BLaER1 treated with 17β-estradiol and CSF1 and Interleukin-3, amounts not matched to agents 10 nM and 100 nM (cell line): ENCODE measurements around the gene DUS1L.
A peak's percentile ranks its signal among the peaks of the same experiment; 100 is the strongest.

Source experiments
- H3K27ac ChIP-seq, 11 experiments: shearing (Covaris generic); formaldehyde crosslinking; 2 replicates each; pipeline ENCODE4 v1.8.1; 2022
- H3K27me3 ChIP-seq, 11 experiments: shearing (Covaris generic); formaldehyde crosslinking; 2 replicates each; pipeline ENCODE4 v1.8.1; 2022
- H3K36me3 ChIP-seq, 11 experiments: shearing (Covaris generic); formaldehyde crosslinking; 2 replicates each; pipeline ENCODE4 v1.8.1; 2022
- H3K4me1 ChIP-seq, 10 experiments: shearing (Covaris generic); formaldehyde crosslinking; 2 replicates each; pipeline ENCODE4 v1.8.1; 2022
- H3K4me2 ChIP-seq, 11 experiments: shearing (Covaris generic); formaldehyde crosslinking; 2 replicates each; pipeline ENCODE4 v1.8.1; 2022
- H3K4me3 ChIP-seq, 10 experiments: shearing (Covaris generic); formaldehyde crosslinking; 2 replicates each; pipeline ENCODE4 v1.8.1; 2022
- H3K9ac ChIP-seq, 11 experiments: shearing (Covaris generic); formaldehyde crosslinking; 2 replicates each; pipeline ENCODE4 v1.8.1; 2022
- H3K9me3 ChIP-seq, 11 experiments: shearing (Covaris generic); formaldehyde crosslinking; replicated peaks in 1 of 11; 2 replicates each; pipeline ENCODE4 v1.8.1; 2022
- H4K20me1 ChIP-seq, 11 experiments: shearing (Covaris generic); formaldehyde crosslinking; 2 replicates each; pipeline ENCODE4 v1.8.1; 2022
- Cebpa-rat ChIP-seq, 11 experiments: shearing (Covaris generic); IDR thresholded peaks; 2 replicates each; pipeline ENCODE4 v1.8.1; 2022

DUS1L gene

GRCh38 chr17:82103553-82104451 lies 38.2 kb upstream of the DUS1L start:
- H4K20me1 ChIP-seq = no peaks in the 10 kb centered on the region
- peaks cover 0 to 7% (median 0%) of the 10 kb centered on the region in 11 experiments; a peak in 2 of 22 replicates for H3K36me3 ChIP-seq
- H3K27ac ChIP-seq = peak overlapping the region in 7 of 11 experiments; percentile 15 to 83 (median 44); a peak in 10 of 22 replicates
- H3K4me1 ChIP-seq = peaks cover 67 to 96% (median 91%) of the 10 kb centered on the region in 10 experiments
- no peaks in the 10 kb centered on the region for H3K9me3 ChIP-seq
- H3K9ac ChIP-seq = peak overlapping the region in 5 of 11 experiments; percentile 22 to 46 (median 29); a peak in 7 of 22 replicates
- no peak for TF ChIP-seq Cebpa-rat (IDR thresholded peaks at IDR 0.05)
- H3K4me3 ChIP-seq = no peak overlapping the region
- H3K4me2 ChIP-seq = peak overlapping the region in 8 of 11 experiments; percentile 11 to 93 (median 32); a peak in 9 of 22 replicates
- no peaks in the 10 kb centered on the region for H3K27me3 ChIP-seq

- H3K4me1 ChIP-seq = peaks cover 51 to 79% (median 74%) of the 10 kb centered on the region in 10 experiments
These were observed 36.4 kb upstream of the DUS1L start for GRCh38 chr17:82101767-82102679.

GRCh38 chr17:82101301-82101715 lies 35.7 kb upstream of the DUS1L start:
- no peak for TF ChIP-seq Cebpa-rat (IDR thresholded peaks at IDR 0.05)

More at GRCh38 chr17:82101767-82102679, 36.4 kb upstream of the DUS1L start:
- TF ChIP-seq Cebpa-rat (IDR thresholded peaks at IDR 0.05) = no peak
- peak overlapping the region in 9 of 11 experiments; percentile 34 to 100 (median 100); a peak in 16 of 22 replicates for H3K4me2 ChIP-seq
- no peaks in the 10 kb centered on the region for H3K9me3 ChIP-seq
- no peak overlapping the region for H3K4me3 ChIP-seq
- peak overlapping the region in 8 of 11 experiments; percentile 21 to 100 (median 38); a peak in 11 of 22 replicates for H3K9ac ChIP-seq
- peaks cover under 1 to 10% (median 8%) of the 10 kb centered on the region in 11 experiments; a peak in 20 of 22 replicates for H4K20me1 ChIP-seq
- H3K27ac ChIP-seq = peak overlapping the region in 7 of 11 experiments; percentile 15 to 99 (median 42); a peak in 9 of 22 replicates
- H3K27me3 ChIP-seq = no peaks in the 10 kb centered on the region
- peaks cover 0 to 7% (median 0%) of the 10 kb centered on the region in 11 experiments; a peak in 2 of 22 replicates for H3K36me3 ChIP-seq

GRCh38 chr17:82100502-82101298 lies 35.1 kb upstream of the DUS1L start:
- Histone ChIP-seq H3K4me1 (peaks cover 51 to 79% (median 74%) of the 10 kb centered on the region in 10 experiments), H3K9ac (peak overlapping the region; percentile 29 to 100 (median 97); a peak in 19 of 22 replicates), H3K27me3 (no peaks in the 10 kb centered on the region), H3K27ac (peak overlapping the region in 10 of 11 experiments; percentile 93 to 99 (median 96); a peak in 18 of 22 replicates), H3K4me3 (peak overlapping the region in 5 of 10 experiments; percentile 75 to 100 (median 77); a peak in 6 of 20 replicates), H3K9me3 (no peaks in the 10 kb centered on the region), H4K20me1 (peaks cover 13 to 23% (median 21%) of the 10 kb centered on the region in 11 experiments; a peak in 21 of 22 replicates), H3K36me3 (peaks cover 5 to 21% (median 11%) of the 10 kb centered on the region in 11 experiments; a peak in 21 of 22 replicates), H3K4me2 (peak overlapping the region; percentile 94 to 100 (median 100))
- no peak for TF ChIP-seq Cebpa-rat (IDR thresholded peaks at IDR 0.05)

More at GRCh38 chr17:82101301-82101715, 35.7 kb upstream of the DUS1L start:
- Histone ChIP-seq H3K9me3 (no peaks in the 10 kb centered on the region), H3K4me3 (no peak overlapping the region), H3K36me3 (peaks cover 0 to 15% (median 5%) of the 10 kb centered on the region in 11 experiments; a peak in 18 of 22 replicates), H3K9ac (peak overlapping the region in 8 of 11 experiments; percentile 21 to 100 (median 96); a peak in 7 of 22 replicates), H3K27me3 (no peaks in the 10 kb centered on the region), H3K27ac (peak overlapping the region in 5 of 11 experiments; percentile 15 to 99 (median 93); a peak in 4 of 22 replicates), H3K4me1 (peaks cover 51 to 79% (median 74%) of the 10 kb centered on the region in 10 experiments), H3K4me2 (peak overlapping the region in 9 of 11 experiments; percentile 95 to 100 (median 100); a peak in 16 of 22 replicates), H4K20me1 (peaks cover 7 to 17% (median 15%) of the 10 kb centered on the region in 11 experiments; a peak in 21 of 22 replicates)

GRCh38 chr17:82098939-82099763 lies 33.5 kb upstream of the DUS1L start:
- peak overlapping the region; percentile 85 to 100 (median 97) for H3K9ac ChIP-seq
- no peaks in the 10 kb centered on the region for H3K9me3 ChIP-seq
- H4K20me1 ChIP-seq = peaks cover 18 to 37% (median 34%) of the 10 kb centered on the region in 11 experiments; a peak in 21 of 22 replicates
- H3K4me3 ChIP-seq = peak overlapping the region; percentile 51 to 100 (median 76)
- H3K4me2 ChIP-seq = peak overlapping the region; percentile 94 to 100 (median 100)
- no peaks in the 10 kb centered on the region for H3K27me3 ChIP-seq
- H3K4me1 ChIP-seq = peaks cover 44 to 71% (median 64%) of the 10 kb centered on the region in 10 experiments
- H3K36me3 ChIP-seq = peaks cover 16 to 34% (median 25%) of the 10 kb centered on the region in 11 experiments
- peak overlapping the region; percentile 91 to 99 (median 96) for H3K27ac ChIP-seq
- no peak for TF ChIP-seq Cebpa-rat (IDR thresholded peaks at IDR 0.05)

- Histone ChIP-seq H3K4me3 (peak within 1 kb of the TSS; percentile 83 to 100 (median 98)), H3K27ac (peak within 1 kb of the TSS; percentile 91 to 99 (median 97)), H3K4me2 (peak within 1 kb of the TSS; percentile 95 to 100 (median 100)), H3K4me1 (peaks cover 44 to 65% (median 60%) of the 10 kb centered on the region in 10 experiments), H3K27me3 (no peaks in the 10 kb centered on the region), H3K9ac (peak within 1 kb of the TSS; percentile 92 to 100 (median 98)), H3K9me3 (no peaks in the 10 kb centered on the region), H4K20me1 (peaks cover 18 to 45% (median 41%) of the 10 kb centered on the region in 11 experiments; a peak in 21 of 22 replicates), H3K36me3 (peaks cover 22 to 42% (median 31%) of the 10 kb centered on the region in 11 experiments)
- TF ChIP-seq Cebpa-rat (IDR thresholded peaks at IDR 0.05) = no peak
These were observed 32.8 kb upstream of the DUS1L start, which contains the start of gene FASN for GRCh38 chr17:82098169-82098938. Gene FASN, minus strand, starts transcription at chr17:82098236. Its CDS starts 1,791 bp downstream, at chr17:82096445.
